TTC549 (cell line): ENCODE measurements around the gene NUTF2.
"Not testable (repeated sequence)": the region's sequence is repeated elsewhere in the genome, so short reads cannot be mapped to it uniquely, and the experiment has no call there.

ENCODE experiments used
- FAIRE-seq: peaks from 2 replicates; lab custom pipeline; 2012; peaks lifted over from hg19 to GRCh38; lab: Jason Lieb, UNC

The NUTF2 gene

DNA sequence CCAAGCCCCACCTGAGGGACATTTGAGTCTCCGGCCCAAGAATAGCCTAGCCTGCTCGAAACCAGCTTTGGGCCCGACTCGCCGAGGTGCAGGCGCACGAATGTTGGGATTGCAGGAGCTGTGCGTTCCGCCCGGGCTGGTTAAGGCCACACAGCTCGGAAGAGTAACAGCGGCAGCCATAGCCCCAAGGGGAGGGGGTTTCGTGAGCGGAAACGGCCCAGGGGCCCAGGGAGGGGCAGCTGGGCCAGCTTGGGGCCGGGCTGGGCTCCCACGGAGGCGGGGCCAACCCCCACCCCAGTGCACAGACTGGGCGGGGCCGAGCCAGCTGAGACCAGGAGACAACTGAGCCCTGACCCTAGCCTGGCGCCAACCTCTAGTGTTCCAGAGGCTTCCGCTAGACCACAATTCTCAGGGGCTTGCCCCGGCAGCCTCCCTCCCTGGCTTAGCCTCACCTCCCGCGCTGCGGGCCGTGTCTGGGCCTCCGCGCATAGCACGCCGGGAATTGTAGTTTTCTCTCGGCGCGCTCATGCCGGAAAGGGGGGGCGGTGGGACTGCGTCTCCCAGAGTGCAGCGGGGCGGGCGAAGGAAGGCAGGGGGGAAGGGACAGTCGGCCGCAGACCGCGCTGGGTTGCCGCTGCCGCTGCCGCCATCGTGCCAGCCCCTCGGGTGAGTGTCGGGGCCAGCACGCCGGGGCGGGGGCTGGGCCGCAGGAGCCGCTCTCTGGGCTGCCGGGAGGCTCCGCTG lies at the start of gene NUTF2:
Gene NUTF2 (plus strand): TSS at position 614 of the 744 bp plus-strand sequence. CDS start 18,198 bp downstream, outside the sequence.
- peak; percentile 51 for FAIRE-seq

DNA sequence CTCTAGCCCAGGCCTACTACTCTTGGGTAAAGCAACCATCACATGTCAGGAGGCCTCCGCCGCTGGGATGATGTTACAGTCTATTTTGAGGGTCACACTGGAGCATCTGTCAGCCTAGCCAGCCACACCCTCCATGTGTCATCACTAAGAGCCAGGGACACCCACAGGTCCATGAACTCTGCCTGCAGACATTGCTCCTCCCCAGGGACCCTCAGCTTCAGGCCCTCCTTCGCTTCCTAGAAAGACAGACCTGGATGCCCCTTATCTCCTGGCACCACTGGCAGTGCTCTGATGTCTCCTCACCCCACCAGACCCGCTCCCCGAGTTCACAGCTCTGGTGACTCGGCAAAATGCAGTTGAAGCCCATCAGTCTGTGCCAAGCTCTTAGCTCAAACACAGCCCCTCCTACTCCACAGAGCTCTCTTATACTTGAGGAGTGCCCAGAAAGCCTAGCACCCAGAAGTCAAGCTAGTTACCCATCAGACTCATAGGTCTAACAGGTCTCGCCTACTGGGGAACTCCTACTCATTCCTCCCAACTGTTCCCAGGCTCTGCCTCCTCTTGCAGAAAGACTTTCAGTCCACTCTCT lies 46.3 kb upstream of the NUTF2 start:
- FAIRE-seq, result no peak

DNA sequence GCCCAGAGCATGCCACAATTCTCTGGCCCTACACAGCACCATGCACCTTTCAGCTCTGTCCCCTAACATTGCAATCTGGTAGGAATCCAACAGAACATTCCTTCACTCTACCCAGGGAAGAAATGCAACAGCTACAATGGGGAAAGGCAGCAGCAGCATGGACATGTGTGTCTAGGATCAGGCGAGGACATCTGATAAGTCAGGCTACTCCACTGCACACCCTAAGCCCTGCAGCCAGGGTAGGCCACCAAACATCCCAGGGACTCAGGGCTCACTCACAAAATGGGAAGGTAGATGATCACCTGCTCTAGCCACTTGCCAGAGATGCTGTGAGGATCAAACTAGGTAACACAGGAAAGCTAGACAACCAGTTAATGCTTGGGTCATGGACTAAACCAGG lies 45.5 kb upstream of the NUTF2 start:
- no peak for FAIRE-seq

DNA sequence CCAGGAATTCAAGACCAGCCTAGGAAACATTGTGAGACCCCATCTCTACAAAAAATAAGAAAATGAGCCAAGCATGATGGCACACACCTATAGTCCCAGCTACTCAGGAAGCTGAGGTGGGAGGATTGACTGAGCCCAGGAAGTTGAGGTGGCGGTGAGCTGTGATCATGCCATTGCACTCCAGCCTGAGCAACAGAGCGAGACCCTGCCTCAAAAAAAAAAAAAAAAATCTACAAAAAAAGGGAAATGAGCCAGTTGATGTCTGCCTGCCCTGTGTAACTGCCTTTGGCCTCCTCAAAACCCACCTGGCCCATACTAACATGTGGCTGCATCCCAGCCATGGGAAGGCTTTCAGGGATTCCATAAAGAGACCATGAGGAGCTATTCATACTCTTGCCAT lies 44.9 kb upstream of the NUTF2 start:
- FAIRE-seq, result no peak

DNA sequence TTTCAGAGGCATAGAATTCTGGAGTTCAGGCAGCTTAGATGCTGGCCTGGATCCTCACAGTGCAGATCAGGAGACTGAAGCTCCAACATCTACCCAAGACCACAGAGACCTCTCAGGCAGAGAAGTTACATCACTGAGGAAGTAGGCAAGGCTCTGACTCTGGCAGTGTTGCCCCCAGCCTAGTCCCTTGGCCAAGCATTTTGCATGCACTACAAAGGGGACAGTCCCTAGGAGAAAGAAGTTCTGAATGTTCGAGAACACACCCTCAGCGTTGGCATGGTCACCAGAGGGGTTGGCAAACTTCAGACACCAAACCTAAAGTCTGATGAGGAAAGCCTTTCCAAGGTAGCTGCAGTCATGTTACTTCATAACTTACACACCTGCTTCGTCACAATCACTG lies 42.8 kb upstream of the NUTF2 start:
- FAIRE-seq, result no peak

DNA sequence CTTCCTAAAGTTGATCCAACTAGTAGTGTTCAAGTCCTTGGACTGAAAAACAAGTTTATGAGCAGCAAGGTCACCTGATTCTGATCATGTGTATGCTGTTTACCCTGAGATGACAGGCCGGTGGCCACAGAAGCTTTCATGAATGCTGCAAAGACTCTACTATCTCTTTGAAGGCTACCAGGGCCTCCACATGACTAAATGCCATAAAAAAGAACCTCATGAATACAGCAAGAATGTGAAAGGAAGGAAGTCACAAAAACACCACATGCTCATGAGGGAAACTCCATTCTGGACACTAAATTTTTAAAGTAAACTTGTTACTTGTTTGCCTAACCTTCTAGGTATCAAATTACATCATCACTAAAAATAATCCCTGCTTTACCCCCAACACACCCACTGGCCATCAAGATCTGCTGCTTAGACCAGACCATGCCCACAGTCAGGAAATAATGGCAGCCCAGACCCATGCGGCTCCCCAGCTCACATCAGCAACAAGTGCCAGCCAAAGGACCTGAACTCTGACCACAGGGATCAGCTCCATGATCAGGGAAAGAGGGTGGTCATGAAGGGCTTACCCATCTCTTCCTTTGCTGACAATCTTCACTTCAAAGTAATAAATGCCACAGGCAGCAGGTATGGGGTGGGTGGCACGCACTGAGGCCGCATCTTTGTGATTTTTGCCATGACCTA lies 41.7 kb upstream of the NUTF2 start:
- FAIRE-seq, result no peak

DNA sequence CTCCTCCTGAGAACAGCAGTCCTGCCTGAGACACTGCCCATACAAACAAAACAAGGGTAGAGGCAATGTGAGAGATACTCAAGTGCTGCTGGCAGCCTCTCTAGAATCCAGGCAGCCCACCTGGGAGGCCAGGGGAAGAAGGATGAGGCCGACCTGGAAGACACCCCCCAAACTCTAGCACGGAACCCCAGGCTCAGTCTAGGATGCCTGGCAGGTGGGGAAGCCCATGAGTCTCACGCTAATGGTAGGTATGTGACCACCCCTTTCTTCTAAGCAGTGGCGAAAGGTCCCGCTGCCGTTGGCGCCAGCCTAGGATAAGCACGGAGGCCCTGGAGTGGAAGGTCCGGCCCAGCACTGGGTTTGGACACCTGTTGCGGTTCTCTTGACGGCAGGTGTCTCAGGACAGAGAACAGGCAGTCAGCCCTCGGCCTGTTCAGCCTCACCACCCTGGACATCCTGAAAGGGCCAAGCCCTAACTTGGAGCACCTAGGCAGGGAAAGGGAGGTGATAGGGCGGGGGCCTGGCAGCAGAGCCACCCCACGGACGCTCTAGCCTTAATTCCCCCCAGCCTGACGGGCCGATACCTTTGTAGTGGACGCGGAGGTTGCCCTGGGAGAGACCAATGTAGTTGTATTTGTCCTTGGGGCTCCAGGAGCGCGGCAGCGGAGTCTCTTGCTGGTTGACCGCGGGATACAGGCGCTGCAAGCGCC lies 40.9 kb upstream of the NUTF2 start:
- no peak for FAIRE-seq

DNA sequence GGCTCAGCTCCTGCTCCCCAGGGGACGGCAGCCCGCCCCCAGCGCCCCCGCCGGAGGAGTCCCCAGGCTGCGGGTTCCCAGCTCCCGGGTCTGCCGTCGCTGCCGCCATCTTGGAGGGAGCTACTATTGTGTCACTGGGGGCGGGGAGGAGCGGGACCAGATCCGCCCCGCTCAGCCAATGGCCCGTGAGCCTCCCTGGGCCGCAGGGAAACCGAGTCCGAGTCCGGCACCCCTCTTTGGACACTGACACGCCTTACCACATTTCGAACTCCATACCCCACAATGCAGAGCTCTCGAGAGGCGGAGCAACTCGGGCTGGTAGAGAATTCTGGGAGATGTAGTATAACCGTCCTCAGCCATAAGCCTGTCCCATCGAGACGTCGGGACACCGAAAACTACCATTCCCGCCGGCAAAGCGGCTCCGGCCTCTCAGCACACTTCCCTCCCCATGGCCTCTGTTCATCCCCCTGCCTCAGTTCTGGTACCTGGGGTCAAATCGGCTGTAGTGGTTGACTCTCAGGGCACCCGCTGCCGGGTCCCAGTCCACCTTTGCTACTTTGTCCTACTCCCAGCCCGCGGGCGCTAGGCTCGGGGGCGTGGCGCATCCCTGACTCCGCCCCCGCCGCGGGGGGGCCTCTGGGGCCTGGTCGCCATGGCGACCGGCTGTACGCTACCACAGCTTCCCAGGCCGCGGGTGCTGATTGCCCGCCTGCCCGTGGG lies 40.1 kb upstream of the NUTF2 start, which contains the start of the genes RANBP10 and TSNAXIP1:
Gene RANBP10 (minus strand): TSS at position 133 of the 720 bp plus-strand sequence. CDS start 24 bp downstream, at position 109.
Gene TSNAXIP1 (plus strand): TSS at position 462 of the 720 bp plus-strand sequence. CDS start 261 bp downstream, outside the sequence.
- FAIRE-seq, result peak; percentile 91

DNA sequence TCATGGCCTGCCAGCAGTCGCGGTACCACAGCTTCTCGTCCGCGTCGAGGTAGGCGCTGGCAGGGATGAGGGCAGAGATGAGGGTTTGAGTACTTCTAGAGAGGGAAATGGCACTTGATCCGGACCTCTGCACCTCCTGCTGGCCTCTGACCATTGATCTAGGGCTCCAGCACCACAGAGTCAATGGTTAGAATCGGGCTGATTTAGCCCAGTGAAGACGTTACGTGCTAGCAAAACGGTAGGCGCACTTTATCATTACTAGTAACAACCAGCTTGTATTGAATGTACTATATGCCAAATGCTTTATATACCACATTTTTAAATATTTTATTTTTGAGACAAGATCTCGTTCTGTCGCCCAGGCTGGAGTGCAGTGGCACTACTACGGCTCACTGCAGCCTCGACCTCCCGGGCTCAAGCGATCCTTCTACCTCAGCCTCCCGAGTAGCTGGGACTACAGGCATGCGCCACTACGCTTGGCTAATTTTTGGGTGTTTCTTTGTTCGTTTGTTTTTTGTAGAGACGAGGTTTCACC lies 39.5 kb upstream of the NUTF2 start:
- FAIRE-seq, result no peak

DNA sequence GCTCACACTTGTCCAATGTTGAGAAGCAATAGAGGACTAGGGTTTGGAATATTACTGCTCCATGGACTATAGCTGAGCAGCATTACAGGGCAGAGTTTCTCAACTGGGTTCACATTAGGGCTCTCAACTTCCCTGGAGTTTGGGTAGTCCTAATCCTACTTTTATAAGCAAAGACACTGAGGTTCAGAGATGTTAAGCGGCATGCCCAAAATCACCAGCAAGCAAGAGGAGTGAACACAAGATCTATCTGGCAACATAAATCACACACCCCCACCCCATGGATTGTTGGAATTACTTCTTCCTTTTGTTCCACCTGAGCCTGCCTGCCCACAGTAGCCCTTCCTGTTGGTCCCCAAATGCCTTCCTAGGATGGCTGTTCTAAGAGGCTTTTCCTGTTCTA lies 34.8 kb upstream of the NUTF2 start:
- no peak for FAIRE-seq

DNA sequence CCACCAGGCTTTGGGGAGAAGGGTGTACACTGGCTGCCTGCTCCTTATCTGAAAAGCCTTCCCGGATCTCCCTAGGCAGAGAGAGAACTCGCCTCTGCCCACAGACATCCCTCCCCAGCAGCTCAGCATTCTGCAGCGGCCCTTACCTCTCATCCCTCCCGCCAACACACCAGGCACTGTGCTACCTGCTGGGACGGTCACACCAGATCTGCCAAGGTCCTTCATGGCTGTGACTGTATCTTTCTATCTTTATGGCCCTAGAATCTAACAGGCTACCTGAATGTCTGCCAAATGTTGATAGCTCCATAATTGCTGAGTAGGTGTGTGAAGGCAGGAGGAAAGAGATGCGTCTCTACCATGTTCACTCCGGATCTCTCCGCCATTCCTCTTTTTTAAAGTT lies 32.2 kb upstream of the NUTF2 start:
- no peak for FAIRE-seq

DNA sequence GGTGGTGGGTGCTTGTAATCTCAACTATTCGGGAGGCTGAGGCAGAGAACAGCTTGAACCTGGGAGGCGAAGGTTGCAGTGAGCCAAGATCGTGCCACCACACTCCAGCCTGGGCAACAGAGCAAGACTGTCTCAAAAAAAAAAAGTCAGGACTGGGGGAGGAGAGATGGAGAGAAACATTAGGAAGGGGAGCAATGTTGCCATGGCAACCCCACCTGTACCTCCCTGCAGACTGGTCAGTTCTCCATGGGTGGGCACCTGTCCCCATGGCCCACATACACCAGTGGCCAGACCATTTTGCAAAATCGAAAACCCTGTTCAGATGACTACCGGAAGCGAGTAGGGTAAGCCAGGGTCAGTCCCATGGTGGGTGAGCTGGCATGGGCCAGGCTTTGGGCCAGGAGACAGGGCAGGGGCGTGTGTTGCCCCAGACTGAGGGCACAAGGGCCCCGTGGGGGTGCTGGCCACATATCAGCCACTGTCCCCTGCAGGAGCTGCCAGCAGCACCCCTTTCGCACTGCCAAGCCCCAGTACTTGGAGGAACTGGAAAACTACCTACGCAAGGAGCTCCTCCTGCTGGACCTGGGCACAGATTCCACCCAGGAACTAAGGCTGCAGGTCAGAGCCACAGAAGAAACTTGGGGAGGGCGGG lies 26.0 kb upstream of the NUTF2 start:
- no peak for FAIRE-seq

DNA sequence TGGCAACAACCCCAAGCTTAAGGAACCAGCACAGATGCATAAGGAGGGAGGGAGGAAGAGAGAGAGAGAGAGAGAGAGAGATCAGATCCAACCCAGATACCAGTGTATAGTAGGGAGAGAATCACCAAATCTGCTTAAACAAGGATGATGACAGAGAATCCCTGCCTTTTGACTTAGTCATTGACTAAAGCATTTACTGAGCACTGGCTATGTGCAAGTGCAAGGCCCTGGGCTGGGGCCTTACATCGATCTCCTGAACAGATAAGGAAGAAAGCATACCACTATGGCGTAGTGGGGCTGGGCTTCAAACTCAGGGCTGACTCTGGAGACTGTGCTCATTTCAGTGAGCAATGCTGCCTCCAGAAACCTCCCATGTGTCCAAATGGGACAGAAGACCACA lies 24.2 kb upstream of the NUTF2 start:
- no peak for FAIRE-seq

DNA sequence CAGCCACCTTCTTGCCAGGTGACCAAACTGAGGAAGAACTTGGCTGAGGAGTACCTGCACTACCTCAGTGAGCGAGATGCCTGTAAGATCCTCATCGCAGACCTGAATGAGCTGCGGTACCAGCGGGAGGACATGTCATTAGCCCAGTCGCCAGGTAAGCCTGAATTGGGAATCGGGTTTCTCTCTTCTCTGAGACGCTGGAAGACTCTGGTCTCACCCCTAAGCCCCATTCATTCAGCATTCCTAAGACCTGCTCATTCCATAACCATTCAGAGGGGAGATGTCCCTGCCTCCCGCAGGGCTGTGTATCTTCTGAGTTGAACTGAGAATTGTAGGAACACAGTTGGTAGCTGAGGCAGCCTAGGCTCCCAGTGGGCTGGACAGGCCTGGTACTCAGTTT lies 21.6 kb upstream of the NUTF2 start:
- FAIRE-seq, result no peak

DNA sequence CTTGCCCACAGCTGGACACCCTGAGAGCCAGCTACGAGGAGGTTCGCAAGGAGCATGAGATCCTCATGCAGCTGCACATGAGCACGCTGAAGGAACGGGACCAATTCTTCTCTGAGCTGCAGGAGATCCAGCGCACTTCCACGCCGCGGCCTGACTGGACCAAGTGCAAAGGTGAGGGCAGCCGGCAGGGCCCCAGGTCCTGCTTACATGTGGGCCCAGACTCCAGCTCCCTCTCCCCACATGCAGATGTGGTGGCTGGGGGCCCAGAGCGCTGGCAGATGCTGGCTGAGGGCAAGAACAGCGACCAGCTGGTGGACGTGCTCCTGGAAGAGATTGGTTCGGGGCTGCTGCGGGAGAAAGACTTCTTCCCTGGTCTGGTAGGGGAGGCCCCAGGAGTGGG lies 20.8 kb upstream of the NUTF2 start:
- no peak for FAIRE-seq

DNA sequence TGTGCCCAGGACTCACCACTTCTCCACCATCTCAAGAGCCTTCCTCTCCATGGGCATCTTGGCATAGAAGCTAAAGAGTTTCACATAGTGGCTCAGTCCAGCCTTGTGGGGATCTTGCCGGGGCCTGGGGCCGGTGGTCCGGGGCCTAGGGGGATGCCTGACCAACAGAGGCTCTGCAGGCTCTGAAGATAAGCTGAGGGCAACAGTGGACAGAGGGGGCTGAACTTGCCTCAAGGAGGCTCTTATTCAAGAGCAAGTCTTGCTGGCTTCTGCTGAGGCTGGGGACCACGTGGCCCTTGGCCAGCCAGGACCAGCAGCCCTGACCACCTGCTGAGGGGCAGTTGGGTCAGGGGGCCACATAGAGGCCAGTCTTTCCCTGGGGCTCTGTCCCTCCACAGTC lies 18.1 kb upstream of the NUTF2 start:
- no peak for FAIRE-seq

DNA sequence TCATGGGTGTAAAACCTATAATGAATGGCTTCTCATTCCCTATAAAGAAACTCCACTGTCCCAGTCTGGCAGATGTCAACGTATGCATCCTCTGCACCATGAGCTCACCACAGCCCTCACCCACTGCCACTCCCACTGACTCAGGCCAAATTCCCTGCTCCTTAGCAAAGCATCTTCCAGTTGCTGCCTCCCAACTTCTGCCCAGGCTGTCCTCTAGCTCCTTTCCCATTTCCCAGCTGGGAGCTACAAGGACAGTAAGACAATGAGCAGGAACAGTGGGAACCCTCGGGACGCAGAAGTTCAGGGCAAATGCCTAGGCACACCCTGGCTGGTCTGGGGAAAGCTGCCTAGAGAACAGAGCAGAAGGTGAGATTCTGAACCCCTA lies 13.7 kb upstream of the NUTF2 start:
- FAIRE-seq, result no peak

DNA sequence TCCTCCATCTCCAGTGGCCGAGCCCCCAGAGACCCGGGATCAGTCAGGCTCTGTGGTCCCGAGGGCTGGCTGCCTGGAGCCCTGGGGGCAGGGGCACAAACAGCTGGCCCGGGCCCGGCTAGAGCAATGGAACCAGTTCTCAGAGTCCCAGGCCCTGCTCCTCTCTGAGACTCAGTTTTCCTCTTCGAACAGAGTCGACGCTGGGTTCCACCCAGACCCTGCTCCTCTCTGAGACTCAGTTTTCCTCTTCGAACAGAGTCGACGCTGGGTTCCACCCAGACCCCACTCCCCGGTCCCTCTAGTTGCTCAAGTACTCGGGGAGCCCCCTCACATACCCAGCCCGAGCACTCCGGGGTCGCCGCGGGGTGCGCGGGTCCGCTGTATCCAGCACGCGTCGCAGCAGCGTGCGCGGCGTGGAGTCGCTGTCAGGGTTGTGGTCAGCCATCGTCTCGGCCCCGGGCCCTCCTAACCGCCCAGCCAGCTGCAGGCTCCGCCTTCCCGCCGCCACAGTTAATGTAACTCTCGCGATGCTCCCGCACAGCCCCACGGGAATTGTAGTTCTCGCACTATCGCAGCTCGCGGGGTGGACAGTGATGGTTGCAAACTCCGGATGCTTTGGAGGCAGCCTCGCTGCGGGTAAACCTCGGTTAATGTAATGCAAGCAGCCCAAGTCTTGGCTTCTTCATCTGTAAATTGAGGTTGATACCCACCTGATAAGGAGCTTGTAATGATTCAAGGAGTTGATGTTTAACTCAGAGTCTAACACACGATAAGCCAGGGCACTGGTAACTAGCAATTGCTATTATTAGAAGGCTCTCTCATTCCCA lies 13.1 kb upstream of the NUTF2 start:
- no peak for FAIRE-seq

DNA sequence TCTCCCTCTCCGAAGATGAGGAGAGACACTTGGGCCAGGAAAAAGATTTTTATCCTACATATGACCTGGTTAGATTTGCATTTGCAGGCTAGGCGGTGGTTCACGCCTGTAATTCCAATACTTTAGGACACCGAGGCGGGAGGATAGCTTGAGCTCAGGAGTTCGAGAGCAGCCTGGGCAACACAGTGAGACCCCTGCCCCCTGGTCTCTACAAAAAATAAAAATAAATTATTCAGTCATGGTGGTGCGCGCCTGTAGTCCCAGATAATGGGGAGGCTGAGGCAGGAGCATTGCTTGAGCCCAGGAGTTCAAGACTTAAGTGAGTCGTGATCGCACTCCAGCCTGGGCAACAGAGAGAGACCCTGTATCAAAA lies 12.5 kb upstream of the NUTF2 start:
- no peak for FAIRE-seq

DNA sequence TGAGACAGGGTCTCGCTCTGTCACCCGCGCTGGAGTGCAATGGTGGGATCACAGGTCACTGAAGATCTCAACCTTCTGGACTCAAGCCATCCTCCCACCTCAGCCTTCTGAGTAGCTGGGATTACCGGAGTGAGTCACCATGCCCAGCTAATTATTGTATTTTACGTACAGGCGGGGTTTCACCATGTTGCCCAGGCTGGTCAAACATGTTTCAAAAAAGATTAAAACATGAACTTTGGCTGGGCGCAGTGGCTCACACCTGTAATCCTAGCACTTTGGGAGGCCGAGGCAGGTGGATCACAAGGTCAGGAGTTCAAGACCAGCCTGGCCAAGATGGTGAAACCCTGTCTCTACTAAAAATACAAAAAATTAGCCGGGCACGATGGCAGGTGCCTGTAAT lies 9.5 kb upstream of the NUTF2 start:
- not testable (repeated sequence) for FAIRE-seq
